Ovary (tissue), 3 donors: ENCODE measurements around the gene CCDC110.

Experiments used
- EP300 ChIP-seq: sonication (generic); formaldehyde crosslinking; IDR thresholded peaks from one replicate; pipeline ENCODE4 v1.6.1; 2017; ENCODE audit warnings: antibody characterized with exemption
- POLR2A ChIP-seq: fragments of 450-650 bp; IDR thresholded peaks from one replicate; pipeline ENCODE4 v1.6.1; 2017; ENCODE audit warnings: antibody characterized with exemption, mild to moderate bottlenecking, moderate library complexity
- TF ChIP-seq, protein P1 (sequence below), 3 donors: fragments of 450-650 bp in 2 of 3; fragments of 200-600 bp in 1 of 3; IDR thresholded peaks; one replicate each; pipeline versions ENCODE4 v1.5.1 to v1.8.0; 2016 to 2022; ENCODE audit warnings: antibody characterized with exemption in 3 of 3, mild to moderate bottlenecking in 1 of 3
- donor health status: DM: no; HTN: no; CAD: no.

DNA sequence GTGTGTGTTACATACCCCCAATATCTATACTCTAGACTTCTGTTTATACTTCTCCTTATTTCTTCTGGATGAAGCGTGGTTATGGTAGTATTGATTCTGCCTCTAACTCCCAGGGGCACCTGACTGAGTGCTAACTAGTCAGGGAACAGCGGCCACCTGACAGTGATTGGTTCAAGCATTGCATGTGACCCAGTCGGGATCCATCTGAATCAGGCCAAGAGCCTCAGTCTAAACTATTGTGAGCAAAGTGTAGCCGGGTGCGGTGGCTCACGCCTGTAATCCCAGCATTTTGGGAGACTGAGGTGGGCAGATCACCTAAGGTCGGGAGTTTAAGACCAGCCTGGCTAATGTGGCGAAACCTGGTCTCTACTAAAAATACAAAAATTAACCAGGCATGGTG is 10.0 kb downstream of the CCDC110 start:
- TF ChIP-seq, protein P1, sequence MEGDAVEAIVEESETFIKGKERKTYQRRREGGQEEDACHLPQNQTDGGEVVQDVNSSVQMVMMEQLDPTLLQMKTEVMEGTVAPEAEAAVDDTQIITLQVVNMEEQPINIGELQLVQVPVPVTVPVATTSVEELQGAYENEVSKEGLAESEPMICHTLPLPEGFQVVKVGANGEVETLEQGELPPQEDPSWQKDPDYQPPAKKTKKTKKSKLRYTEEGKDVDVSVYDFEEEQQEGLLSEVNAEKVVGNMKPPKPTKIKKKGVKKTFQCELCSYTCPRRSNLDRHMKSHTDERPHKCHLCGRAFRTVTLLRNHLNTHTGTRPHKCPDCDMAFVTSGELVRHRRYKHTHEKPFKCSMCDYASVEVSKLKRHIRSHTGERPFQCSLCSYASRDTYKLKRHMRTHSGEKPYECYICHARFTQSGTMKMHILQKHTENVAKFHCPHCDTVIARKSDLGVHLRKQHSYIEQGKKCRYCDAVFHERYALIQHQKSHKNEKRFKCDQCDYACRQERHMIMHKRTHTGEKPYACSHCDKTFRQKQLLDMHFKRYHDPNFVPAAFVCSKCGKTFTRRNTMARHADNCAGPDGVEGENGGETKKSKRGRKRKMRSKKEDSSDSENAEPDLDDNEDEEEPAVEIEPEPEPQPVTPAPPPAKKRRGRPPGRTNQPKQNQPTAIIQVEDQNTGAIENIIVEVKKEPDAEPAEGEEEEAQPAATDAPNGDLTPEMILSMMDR (IDR thresholded peaks at IDR 0.05), result no peak
- TF ChIP-seq EP300 (no peak), POLR2A (no peak)
